GM15510 (cell line): ENCODE data around the gene WASHC4.

Experiments
- POLR2A ChIP-seq: IDR thresholded peaks from 3 replicates; pipeline ENCODE4 v1.6.1; 2011; ENCODE audit warnings: borderline replicate concordance; ENCODE audit not compliant: insufficient read length; ENCODE audit errors: extremely low read depth

The WASHC4 gene

GRCh38 chr12:105209091-105209490, 101.6 kb downstream of the WASHC4 start:
- no peak for TF ChIP-seq POLR2A

DNA sequence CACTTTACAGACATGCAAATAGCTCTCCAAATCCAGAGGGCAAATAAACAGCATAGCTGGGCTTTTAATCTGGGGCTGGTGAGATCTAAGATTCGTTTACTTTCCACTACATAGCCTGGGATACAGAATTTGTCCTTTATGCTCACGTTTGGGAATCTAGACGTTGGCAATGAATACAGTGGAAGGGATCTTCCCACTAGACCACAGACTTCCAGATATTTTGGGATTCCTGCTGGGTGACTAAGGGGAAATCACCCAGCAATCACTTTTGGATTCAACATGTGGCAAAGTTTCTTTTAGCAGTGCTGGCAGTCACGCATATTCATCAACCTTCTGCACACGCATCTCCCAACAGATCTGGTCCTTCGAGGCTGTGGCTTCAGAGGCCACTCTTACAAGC, 104.9 kb downstream of the WASHC4 start:
- no peak for TF ChIP-seq POLR2A

GRCh38 chr12:105214148-105214547, 106.6 kb downstream of the WASHC4 start:
- no peak for TF ChIP-seq POLR2A

- no peak for TF ChIP-seq POLR2A
Observed at GRCh38 chr12:105214670-105215375, 107.3 kb downstream of the WASHC4 start.

DNA sequence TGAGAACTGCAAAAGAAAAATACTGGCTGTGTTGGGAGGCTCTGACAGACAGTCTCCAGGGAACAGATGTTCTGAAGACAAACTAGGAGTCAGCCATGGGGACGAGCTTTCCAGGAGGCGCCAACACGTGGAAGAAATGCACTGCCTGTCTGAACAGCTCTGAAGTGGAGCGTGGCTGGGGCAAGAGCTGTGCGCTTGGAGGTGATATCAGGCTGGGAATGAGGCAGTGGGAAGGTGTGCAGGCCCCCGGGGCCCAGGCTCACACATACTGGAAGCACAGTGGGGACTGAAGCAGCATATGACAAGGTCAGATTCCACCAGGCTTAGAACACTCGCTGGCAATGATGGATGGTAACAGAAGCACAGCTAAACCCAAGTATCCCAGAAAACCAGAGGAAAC, 110.9 kb downstream of the WASHC4 start:
- TF ChIP-seq POLR2A = no peak
